ENCODE data around the gene TRERF1.

Gene TRERF1

DNA sequence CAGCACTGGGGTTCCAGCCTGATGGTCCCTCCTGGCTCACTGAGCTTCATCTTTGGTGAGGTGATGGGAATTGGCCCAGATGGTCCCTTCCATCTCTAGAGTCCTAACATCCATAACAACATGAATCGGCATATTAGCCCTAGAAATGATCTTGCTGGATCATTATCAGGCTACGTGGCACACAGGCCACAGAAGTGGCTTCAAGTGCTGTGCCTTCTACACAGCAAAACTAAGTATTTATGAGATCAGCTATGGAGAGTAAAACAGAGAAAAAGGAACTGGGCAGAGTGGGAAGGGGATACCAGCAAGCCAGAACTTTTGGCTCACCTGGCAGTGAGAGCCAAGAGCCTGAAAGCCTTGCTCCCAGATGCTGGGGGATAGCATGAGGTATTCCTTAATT, 116.9 kb downstream of the TRERF1 start:
- no peak overlapping the region for H3K4me3 ChIP-seq (ENCODE audit: low read length)
- no peak overlapping the region for H3K4me2 ChIP-seq (ENCODE audit: low read depth, low read length)
- no peak overlapping the region for H3K9ac ChIP-seq (ENCODE audit: low read length)
- no peaks in the 10 kb centered on the region for H3K36me3 ChIP-seq (replicated peaks; ENCODE audit: insufficient read depth, low read length)
- H3K4me1 ChIP-seq (ENCODE audit: low read length), result no peaks in the 10 kb centered on the region
- no peak for DNase-seq
- no peak overlapping the region for H3K27ac ChIP-seq (ENCODE audit: low read length)
- no peaks in the 10 kb centered on the region for H3F3A ChIP-seq (ENCODE audit: insufficient read depth, low read length)
- TF ChIP-seq EZH2phosphoT487 (IDR thresholded peaks at IDR 0.05; ENCODE audit: low read length) (no peak), EZH2 (optimal IDR thresholded peaks at IDR 0.05; ENCODE audit: low read depth, low read length) (no peak), CTCF (IDR thresholded peaks at IDR 0.05; ENCODE audit: low read length) (no peak)
- no peaks in the 10 kb centered on the region for H3K9me3 ChIP-seq (replicated peaks; ENCODE audit: insufficient read depth, low read length)
- no peaks in the 10 kb centered on the region for H3K9me2 ChIP-seq (replicated peaks; ENCODE audit: insufficient read depth, low read length)
- H2AFZ ChIP-seq (ENCODE audit: low read length), result no peak overlapping the region
- no peaks in the 10 kb centered on the region for H4K20me1 ChIP-seq (ENCODE audit: insufficient read depth, low read length)
- H3K79me2 ChIP-seq (ENCODE audit: low read length), result no peaks in the 10 kb centered on the region
- no peaks in the 10 kb centered on the region for H3K27me3 ChIP-seq (replicated peaks; ENCODE audit: insufficient read depth, low read length)

- no peak overlapping the region for H2AFZ ChIP-seq (ENCODE audit: low read length)
- H3K9me3 ChIP-seq (replicated peaks; ENCODE audit: insufficient read depth, low read length), result no peaks in the 10 kb centered on the region
- H3K79me2 ChIP-seq (ENCODE audit: low read length), result no peaks in the 10 kb centered on the region
- H3K9ac ChIP-seq (ENCODE audit: low read length), result no peak overlapping the region
- TF ChIP-seq EZH2 (optimal IDR thresholded peaks at IDR 0.05; ENCODE audit: low read depth, low read length) (no peak), CTCF (IDR thresholded peaks at IDR 0.05; ENCODE audit: low read length) (no peak), EZH2phosphoT487 (IDR thresholded peaks at IDR 0.05; ENCODE audit: low read length) (no peak)
- H3K27ac ChIP-seq (ENCODE audit: low read length), result no peak overlapping the region
- no peaks in the 10 kb centered on the region for H3F3A ChIP-seq (ENCODE audit: insufficient read depth, low read length)
- no peak for DNase-seq
- no peak overlapping the region for H3K4me2 ChIP-seq (ENCODE audit: low read depth, low read length)
- H3K9me2 ChIP-seq (replicated peaks; ENCODE audit: insufficient read depth, low read length), result no peaks in the 10 kb centered on the region
- H3K4me3 ChIP-seq (ENCODE audit: low read length), result no peak overlapping the region
- no peaks in the 10 kb centered on the region for H3K27me3 ChIP-seq (replicated peaks; ENCODE audit: insufficient read depth, low read length)
- H3K4me1 ChIP-seq (ENCODE audit: low read length), result no peaks in the 10 kb centered on the region
- H3K36me3 ChIP-seq (replicated peaks; ENCODE audit: insufficient read depth, low read length), result no peaks in the 10 kb centered on the region
- no peaks in the 10 kb centered on the region for H4K20me1 ChIP-seq (ENCODE audit: insufficient read depth, low read length)
Observed at GRCh38 chr6:42333612-42334011, 118.1 kb downstream of the TRERF1 start.

GRCh38 chr6:42332916-42333315, 118.8 kb downstream of the TRERF1 start:
- H3K9ac ChIP-seq (ENCODE audit: low read length), result no peak overlapping the region
- H3K4me2 ChIP-seq (ENCODE audit: low read depth, low read length), result no peak overlapping the region
- no peak overlapping the region for H3K27ac ChIP-seq (ENCODE audit: low read length)
- no peaks in the 10 kb centered on the region for H3K36me3 ChIP-seq (replicated peaks; ENCODE audit: insufficient read depth, low read length)
- no peaks in the 10 kb centered on the region for H3K4me1 ChIP-seq (ENCODE audit: low read length)
- H3K79me2 ChIP-seq (ENCODE audit: low read length), result no peaks in the 10 kb centered on the region
- H2AFZ ChIP-seq (ENCODE audit: low read length), result no peak overlapping the region
- no peaks in the 10 kb centered on the region for H3K9me3 ChIP-seq (replicated peaks; ENCODE audit: insufficient read depth, low read length)
- TF ChIP-seq EZH2phosphoT487 (IDR thresholded peaks at IDR 0.05; ENCODE audit: low read length), result no peak
- TF ChIP-seq CTCF (IDR thresholded peaks at IDR 0.05; ENCODE audit: low read length), result no peak
- no peak for TF ChIP-seq EZH2 (optimal IDR thresholded peaks at IDR 0.05; ENCODE audit: low read depth, low read length)
- no peak overlapping the region for H3K4me3 ChIP-seq (ENCODE audit: low read length)
- DNase-seq, result no peak
- H3F3A ChIP-seq (ENCODE audit: insufficient read depth, low read length), result no peaks in the 10 kb centered on the region
- H4K20me1 ChIP-seq (ENCODE audit: insufficient read depth, low read length), result no peaks in the 10 kb centered on the region
- H3K9me2 ChIP-seq (replicated peaks; ENCODE audit: insufficient read depth, low read length), result no peaks in the 10 kb centered on the region
- H3K27me3 ChIP-seq (replicated peaks; ENCODE audit: insufficient read depth, low read length), result no peaks in the 10 kb centered on the region

Data from MM.1S (cell line).